ENCODE measurements around the gene FILIP1L.

The FILIP1L gene

DNA sequence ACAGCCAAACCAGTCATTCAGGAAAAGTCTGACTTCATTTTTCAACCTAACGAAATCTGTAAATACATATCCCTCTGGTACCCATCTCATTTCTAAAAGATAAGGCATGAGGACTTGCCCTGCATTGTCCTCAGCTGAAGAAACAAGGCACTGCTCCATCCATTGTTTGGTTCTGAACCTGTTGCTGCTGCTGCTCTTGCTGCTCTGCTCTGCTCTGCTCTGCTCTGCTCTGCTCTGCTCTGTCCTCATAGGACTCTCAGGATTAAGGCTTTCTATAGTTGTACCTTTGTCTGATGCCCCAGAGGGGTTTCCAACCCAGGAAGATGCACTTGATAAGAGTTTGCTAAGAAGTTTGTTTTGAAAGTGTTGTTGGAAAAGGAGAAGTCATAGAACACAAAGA is 258.4 kb downstream of the FILIP1L start:
- in situ Hi-C loops (cut with MboI; ENCODE audit: low sequenced_read_pairs): no loop called here

GRCh38 chr3:99854756-99855298 is 259.5 kb downstream of the FILIP1L start:
- in situ Hi-C loops (cut with MboI; ENCODE audit: low sequenced_read_pairs): no loop called here

GRCh38 chr3:99852851-99853250 is 261.4 kb downstream of the FILIP1L start:
- in situ Hi-C loops (cut with MboI; ENCODE audit: low sequenced_read_pairs): no loop called here

- in situ Hi-C loops (cut with MboI; ENCODE audit: low sequenced_read_pairs): no loop called here
These were observed 262.3 kb downstream of the FILIP1L start for GRCh38 chr3:99851955-99852354.

GRCh38 chr3:99850608-99851007 is 263.7 kb downstream of the FILIP1L start:
- in situ Hi-C loops (cut with MboI; ENCODE audit: low sequenced_read_pairs): no loop called here

- in situ Hi-C loops (cut with MboI; ENCODE audit: low sequenced_read_pairs): loop anchor here (25.0 kb wide), 1 partner anchor 739 kb away; no protein-coding TSS in a partner anchor
These were observed 265.9 kb downstream of the FILIP1L start for GRCh38 chr3:99848433-99848832.

- in situ Hi-C loops (cut with MboI; ENCODE audit: low sequenced_read_pairs): loop anchor here (25.0 kb wide), 1 partner anchor 741 kb away; no protein-coding TSS in a partner anchor
These were observed 267.7 kb downstream of the FILIP1L start for GRCh38 chr3:99846477-99847160.

GRCh38 chr3:99845999-99846398 is 268.3 kb downstream of the FILIP1L start:
- in situ Hi-C loops (cut with MboI; ENCODE audit: low sequenced_read_pairs): loop anchor here (25.0 kb wide), 1 partner anchor 741 kb away; no protein-coding TSS in a partner anchor

DNA sequence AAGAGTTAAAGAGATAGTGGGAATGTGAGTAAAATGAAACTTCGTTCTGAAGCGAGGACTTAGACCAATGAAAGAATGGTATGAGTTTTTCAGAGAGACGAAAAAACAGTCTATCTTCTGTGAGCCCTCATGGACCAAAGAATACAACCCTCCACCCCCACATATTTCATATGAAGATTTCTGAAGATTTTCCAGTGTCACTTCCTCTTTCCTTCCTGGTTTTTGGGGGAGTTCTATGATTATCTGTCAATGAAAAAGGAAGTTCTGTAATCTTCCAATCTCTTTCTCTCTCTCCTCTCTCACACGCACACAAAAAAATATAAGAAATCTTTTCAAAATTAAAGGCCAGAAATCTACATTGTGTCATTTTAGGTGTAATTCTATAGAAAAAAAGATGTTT is 269.0 kb downstream of the FILIP1L start:
- in situ Hi-C loops (cut with MboI; ENCODE audit: low sequenced_read_pairs): loop anchor here (25.0 kb wide), 1 partner anchor 742 kb away; no protein-coding TSS in a partner anchor

DNA sequence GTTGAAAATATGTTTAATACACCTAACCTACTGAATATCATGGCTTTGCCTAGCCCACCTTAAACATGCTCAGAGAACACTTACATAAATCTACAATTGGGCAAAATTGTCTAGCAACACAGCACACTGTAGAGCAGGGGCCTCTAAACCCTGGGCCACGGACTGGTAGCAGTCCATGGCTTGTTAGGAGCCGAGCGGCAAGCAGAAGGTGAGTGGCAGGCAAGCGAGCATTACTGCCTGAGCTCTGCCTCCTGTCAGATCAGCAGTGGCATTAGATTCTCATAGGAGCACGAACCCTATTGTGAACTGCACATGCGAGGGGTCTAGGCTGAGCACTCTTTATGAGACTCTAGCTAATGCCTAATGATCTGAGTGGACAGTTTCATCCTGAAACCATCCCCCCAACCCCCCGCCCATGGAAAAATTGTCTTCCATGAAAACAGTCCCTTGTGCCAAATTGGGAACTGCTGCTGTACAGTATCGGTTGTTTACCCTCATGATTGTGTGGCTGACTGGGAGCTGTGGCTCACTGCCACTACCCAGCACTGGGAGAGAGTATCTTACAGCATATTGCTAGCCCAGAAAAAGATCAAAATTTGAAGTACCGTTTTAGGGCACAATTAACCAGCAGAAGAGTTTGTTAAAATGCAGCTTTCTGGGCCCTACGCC is 270.6 kb downstream of the FILIP1L start:
- in situ Hi-C loops (cut with MboI; ENCODE audit: low sequenced_read_pairs): loop anchor here (5.0 to 25.0 kb wide), 2 partner anchors 409 to 744 kb away; no protein-coding TSS in a partner anchor

- in situ Hi-C loops (cut with MboI; ENCODE audit: low sequenced_read_pairs): loop anchor here (5.0 to 25.0 kb wide), 2 partner anchors 409 to 744 kb away; no protein-coding TSS in a partner anchor
These were observed 271.3 kb downstream of the FILIP1L start for GRCh38 chr3:99842826-99843589.

DNA sequence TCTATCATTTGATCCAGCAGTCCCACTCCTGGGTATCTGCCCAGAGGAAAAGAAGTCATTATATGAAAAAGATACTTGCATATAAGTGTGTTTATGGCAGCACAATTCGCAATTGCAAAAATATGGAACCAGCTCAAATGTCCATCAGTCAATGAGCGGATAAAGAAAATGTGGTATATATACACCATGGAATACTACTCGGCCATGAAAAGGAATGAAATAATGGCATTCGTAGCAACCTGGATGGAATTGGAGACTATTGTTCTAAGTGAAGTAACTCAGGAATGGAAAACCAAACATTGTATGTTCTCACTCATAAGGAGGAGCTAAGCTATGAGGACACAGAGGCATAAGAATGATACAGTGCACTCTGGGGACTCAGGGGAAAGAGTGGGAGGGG is 272.4 kb downstream of the FILIP1L start:
- in situ Hi-C loops (cut with MboI; ENCODE audit: low sequenced_read_pairs): loop anchor here (5.0 to 25.0 kb wide), 2 partner anchors 410 to 745 kb away; no protein-coding TSS in a partner anchor

GRCh38 chr3:99839613-99840012 is 274.7 kb downstream of the FILIP1L start:
- in situ Hi-C loops (cut with MboI; ENCODE audit: low sequenced_read_pairs): loop anchor here (5.0 to 25.0 kb wide), 2 partner anchors 413 to 748 kb away; no protein-coding TSS in a partner anchor

GRCh38 chr3:99838755-99839154 is 275.5 kb downstream of the FILIP1L start:
- in situ Hi-C loops (cut with MboI; ENCODE audit: low sequenced_read_pairs): loop anchor here (25.0 kb wide), 1 partner anchor 749 kb away; no protein-coding TSS in a partner anchor

DNA sequence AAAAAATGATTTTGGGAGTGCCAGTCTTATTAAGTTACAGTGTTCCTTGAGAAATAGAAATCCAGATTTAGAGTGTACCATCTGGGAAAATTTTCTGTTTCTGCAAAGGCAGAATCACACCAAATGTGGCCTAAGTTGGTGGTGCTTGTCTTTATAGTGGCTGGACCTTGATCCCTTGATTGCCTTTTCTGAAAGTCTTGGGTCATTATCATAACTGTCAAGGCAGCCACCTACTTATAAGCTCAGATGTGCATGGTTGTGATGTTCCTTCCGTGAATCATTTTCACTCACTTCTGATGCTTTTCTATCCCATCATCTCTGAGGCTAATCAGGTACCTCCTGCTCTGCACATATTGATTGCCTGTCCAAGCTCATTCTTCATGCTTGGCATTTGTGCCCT is 276.6 kb downstream of the FILIP1L start:
- in situ Hi-C loops (cut with MboI; ENCODE audit: low sequenced_read_pairs): loop anchor here (25.0 kb wide), 1 partner anchor 750 kb away; no protein-coding TSS in a partner anchor

- in situ Hi-C loops (cut with MboI; ENCODE audit: low sequenced_read_pairs): loop anchor here (25.0 kb wide), 1 partner anchor 751 kb away; no protein-coding TSS in a partner anchor
These were observed 277.6 kb downstream of the FILIP1L start for GRCh38 chr3:99836681-99837080.

GRCh38 chr3:99834211-99834957 is 279.9 kb downstream of the FILIP1L start:
- in situ Hi-C loops (cut with MboI; ENCODE audit: low sequenced_read_pairs): loop anchor here (25.0 kb wide), 1 partner anchor 753 kb away; no protein-coding TSS in a partner anchor

GRCh38 chr3:99833617-99834205 is 280.6 kb downstream of the FILIP1L start:
- in situ Hi-C loops (cut with MboI; ENCODE audit: low sequenced_read_pairs): loop anchor here (25.0 kb wide), 1 partner anchor 754 kb away; no protein-coding TSS in a partner anchor

- in situ Hi-C loops (cut with MboI; ENCODE audit: low sequenced_read_pairs): loop anchor here (25.0 kb wide), 1 partner anchor 757 kb away; no protein-coding TSS in a partner anchor
These were observed 284.5 kb downstream of the FILIP1L start for GRCh38 chr3:99829844-99830243.

Data from HL-60/S4 treated with retinoic acid at 250 ng/mL for 4 days and 3 days (cell line).